K562 (cell line): ENCODE data around the gene PLEKHF1. TPM values are rescaled to one million over a fixed set of nuclear protein-coding genes. Genes with fewer than 3 reads are reported as not detected.

Source experiments
- MTF1 ChIP-seq: fragments of 250-450 bp; sonication (Bioruptor Pico); IDR thresholded peaks from 2 replicates; pipeline ENCODE4 v1.9.0; 2021; ENCODE audit warnings: moderate library complexity, mild to moderate bottlenecking, inconsistent platforms, borderline replicate concordance
- POU5F1 ChIP-seq: fragments of 150-350 bp; IDR thresholded peaks from 2 replicates; pipeline ENCODE4 v1.6.1; 2014; ENCODE audit warnings: borderline replicate concordance, low read length, low read depth, mild to moderate bottlenecking; ENCODE audit not compliant: partially characterized antibody
- REST ChIP-seq, 2 experiments: fragments of 450-650 bp; formaldehyde crosslinking in 1 of 2; IDR thresholded peaks; 2 replicates each; pipeline versions ENCODE4 v1.4.0 to v1.6.1; 2014 to 2020; ENCODE audit warnings: mild to moderate bottlenecking in 2 of 2, borderline replicate concordance in 1 of 2, low read depth in 1 of 2
- SNIP1 ChIP-seq: fragments of 450-650 bp; IDR thresholded peaks from 2 replicates; pipeline ENCODE4 v1.7.1; 2017; ENCODE audit warnings: low read depth, mild to moderate bottlenecking
- ZNF23 ChIP-seq: fragments of 250-450 bp; sonication (Bioruptor Pico); IDR thresholded peaks from 2 replicates; pipeline ENCODE4 v1.4.0; 2020; ENCODE audit warnings: mild to moderate bottlenecking
- polyA plus RNA-seq, 8 experiments: library from polyadenylated mRNA; depleted of rRNA in 4 of 8; stranded (reverse) in 5 of 8; unstranded in 3 of 8; fragments of >200 nt; fragmentation: Nextera tagmentation in 2 of 8; fragmentation: Illumina TruSeq in 1 of 8; extraction: Ambion mirVana in 2 of 8; extraction: Trizol in 1 of 8; gene quantifications; 2 replicates each; pipeline versions ENCODE4 v1.2.1 to v1.2.3, GENCODE V29; 2011 to 2014; ENCODE audit warnings: inconsistent platforms in 1 of 8, missing spikeins in 1 of 8
- total RNA-seq, 7 experiments: library from RNA; depleted of rRNA in 6 of 7; stranded (reverse); fragments of >200 nt in 6 of 7; fragmentation: Illumina TruSeq in 2 of 7; extraction: Trizol in 2 of 7; gene quantifications; 2 replicates each; pipeline versions ENCODE4 v1.2.1 to v1.2.3, GENCODE V29; 2011 to 2021; ENCODE audit warnings: low replicate concordance in 1 of 7
- TF ChIP-seq, protein P1 (sequence below): fragments of 250-450 bp; sonication (Bioruptor Pico); IDR thresholded peaks from 2 replicates; pipeline ENCODE4 v1.4.0; 2020; ENCODE audit warnings: mild to moderate bottlenecking, moderate library complexity, borderline replicate concordance
- TF ChIP-seq, protein P2 (sequence below): fragments of 250-450 bp; sonication (Bioruptor Pico); IDR thresholded peaks from 2 replicates; pipeline ENCODE4 v1.9.0; 2021; ENCODE audit warnings: mild to moderate bottlenecking, inconsistent platforms
- TF ChIP-seq, protein P3 (sequence below): fragments of 450-650 bp; conservative IDR thresholded peaks from 2 replicates; pipeline ENCODE4 v1.6.1; 2016; ENCODE audit warnings: missing genetic modification characterization, low read depth, mild to moderate bottlenecking, missing compliant biosample characterization, moderate library complexity
- TF ChIP-seq, protein P4 (sequence below): fragments of 250-450 bp; sonication (Bioruptor Pico); IDR thresholded peaks from 2 replicates; pipeline ENCODE4 v1.8.0; 2022; ENCODE audit warnings: moderate library complexity, mild to moderate bottlenecking, inconsistent platforms

PLEKHF1 gene
- total and polyA plus RNA-seq, 9 of the 15 experiments (the other 6 are each of a cell fraction or from before 2014, with no cell fraction given) = 0.07 to 13.4 (median 3.9) TPM; not detected in 1

GRCh38 chr19:29687897-29688728 lies 22.9 kb downstream of the PLEKHF1 start (continued):
- TF ChIP-seq MTF1 (no peak), SNIP1 (no peak), ZNF23 (CRISPR knock-in tag) (no peak), REST (IDR thresholded peaks at IDR 0.05; ENCODE audit: borderline replicate concordance) (no peak), REST (CRISPR knock-in tag; IDR thresholded peaks at IDR 0.05; ENCODE audit: low read depth) (no peak), POU5F1 (no peak)
- TF ChIP-seq, protein P1, sequence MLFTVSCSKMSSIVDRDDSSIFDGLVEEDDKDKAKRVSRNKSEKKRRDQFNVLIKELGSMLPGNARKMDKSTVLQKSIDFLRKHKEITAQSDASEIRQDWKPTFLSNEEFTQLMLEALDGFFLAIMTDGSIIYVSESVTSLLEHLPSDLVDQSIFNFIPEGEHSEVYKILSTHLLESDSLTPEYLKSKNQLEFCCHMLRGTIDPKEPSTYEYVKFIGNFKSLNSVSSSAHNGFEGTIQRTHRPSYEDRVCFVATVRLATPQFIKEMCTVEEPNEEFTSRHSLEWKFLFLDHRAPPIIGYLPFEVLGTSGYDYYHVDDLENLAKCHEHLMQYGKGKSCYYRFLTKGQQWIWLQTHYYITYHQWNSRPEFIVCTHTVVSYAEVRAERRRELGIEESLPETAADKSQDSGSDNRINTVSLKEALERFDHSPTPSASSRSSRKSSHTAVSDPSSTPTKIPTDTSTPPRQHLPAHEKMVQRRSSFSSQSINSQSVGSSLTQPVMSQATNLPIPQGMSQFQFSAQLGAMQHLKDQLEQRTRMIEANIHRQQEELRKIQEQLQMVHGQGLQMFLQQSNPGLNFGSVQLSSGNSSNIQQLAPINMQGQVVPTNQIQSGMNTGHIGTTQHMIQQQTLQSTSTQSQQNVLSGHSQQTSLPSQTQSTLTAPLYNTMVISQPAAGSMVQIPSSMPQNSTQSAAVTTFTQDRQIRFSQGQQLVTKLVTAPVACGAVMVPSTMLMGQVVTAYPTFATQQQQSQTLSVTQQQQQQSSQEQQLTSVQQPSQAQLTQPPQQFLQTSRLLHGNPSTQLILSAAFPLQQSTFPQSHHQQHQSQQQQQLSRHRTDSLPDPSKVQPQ (CRISPR knock-in tag) = no peak
- TF ChIP-seq, protein P2, sequence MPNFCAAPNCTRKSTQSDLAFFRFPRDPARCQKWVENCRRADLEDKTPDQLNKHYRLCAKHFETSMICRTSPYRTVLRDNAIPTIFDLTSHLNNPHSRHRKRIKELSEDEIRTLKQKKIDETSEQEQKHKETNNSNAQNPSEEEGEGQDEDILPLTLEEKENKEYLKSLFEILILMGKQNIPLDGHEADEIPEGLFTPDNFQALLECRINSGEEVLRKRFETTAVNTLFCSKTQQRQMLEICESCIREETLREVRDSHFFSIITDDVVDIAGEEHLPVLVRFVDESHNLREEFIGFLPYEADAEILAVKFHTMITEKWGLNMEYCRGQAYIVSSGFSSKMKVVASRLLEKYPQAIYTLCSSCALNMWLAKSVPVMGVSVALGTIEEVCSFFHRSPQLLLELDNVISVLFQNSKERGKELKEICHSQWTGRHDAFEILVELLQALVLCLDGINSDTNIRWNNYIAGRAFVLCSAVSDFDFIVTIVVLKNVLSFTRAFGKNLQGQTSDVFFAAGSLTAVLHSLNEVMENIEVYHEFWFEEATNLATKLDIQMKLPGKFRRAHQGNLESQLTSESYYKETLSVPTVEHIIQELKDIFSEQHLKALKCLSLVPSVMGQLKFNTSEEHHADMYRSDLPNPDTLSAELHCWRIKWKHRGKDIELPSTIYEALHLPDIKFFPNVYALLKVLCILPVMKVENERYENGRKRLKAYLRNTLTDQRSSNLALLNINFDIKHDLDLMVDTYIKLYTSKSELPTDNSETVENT = no peak
- TF ChIP-seq, protein P3, sequence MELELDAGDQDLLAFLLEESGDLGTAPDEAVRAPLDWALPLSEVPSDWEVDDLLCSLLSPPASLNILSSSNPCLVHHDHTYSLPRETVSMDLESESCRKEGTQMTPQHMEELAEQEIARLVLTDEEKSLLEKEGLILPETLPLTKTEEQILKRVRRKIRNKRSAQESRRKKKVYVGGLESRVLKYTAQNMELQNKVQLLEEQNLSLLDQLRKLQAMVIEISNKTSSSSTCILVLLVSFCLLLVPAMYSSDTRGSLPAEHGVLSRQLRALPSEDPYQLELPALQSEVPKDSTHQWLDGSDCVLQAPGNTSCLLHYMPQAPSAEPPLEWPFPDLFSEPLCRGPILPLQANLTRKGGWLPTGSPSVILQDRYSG (tag) = peak; percentile 35; the same call in 1 of the 2 replicates
- TF ChIP-seq, protein P4, sequence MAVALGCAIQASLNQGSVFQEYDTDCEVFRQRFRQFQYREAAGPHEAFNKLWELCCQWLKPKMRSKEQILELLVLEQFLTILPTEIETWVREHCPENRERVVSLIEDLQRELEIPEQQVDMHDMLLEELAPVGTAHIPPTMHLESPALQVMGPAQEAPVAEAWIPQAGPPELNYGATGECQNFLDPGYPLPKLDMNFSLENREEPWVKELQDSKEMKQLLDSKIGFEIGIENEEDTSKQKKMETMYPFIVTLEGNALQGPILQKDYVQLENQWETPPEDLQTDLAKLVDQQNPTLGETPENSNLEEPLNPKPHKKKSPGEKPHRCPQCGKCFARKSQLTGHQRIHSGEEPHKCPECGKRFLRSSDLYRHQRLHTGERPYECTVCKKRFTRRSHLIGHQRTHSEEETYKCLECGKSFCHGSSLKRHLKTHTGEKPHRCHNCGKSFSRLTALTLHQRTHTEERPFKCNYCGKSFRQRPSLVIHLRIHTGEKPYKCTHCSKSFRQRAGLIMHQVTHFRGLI (CRISPR knock-in tag) = no peak
